Measurements from ENCODE around the gene ADCY9. TPM values are rescaled to one million over a fixed set of nuclear protein-coding genes. Genes with fewer than 3 reads are reported as not detected.

ADCY9 gene
- total and polyA plus RNA-seq, 2 experiments from 2014 or later = 2.2 to 18.3 TPM

DNA sequence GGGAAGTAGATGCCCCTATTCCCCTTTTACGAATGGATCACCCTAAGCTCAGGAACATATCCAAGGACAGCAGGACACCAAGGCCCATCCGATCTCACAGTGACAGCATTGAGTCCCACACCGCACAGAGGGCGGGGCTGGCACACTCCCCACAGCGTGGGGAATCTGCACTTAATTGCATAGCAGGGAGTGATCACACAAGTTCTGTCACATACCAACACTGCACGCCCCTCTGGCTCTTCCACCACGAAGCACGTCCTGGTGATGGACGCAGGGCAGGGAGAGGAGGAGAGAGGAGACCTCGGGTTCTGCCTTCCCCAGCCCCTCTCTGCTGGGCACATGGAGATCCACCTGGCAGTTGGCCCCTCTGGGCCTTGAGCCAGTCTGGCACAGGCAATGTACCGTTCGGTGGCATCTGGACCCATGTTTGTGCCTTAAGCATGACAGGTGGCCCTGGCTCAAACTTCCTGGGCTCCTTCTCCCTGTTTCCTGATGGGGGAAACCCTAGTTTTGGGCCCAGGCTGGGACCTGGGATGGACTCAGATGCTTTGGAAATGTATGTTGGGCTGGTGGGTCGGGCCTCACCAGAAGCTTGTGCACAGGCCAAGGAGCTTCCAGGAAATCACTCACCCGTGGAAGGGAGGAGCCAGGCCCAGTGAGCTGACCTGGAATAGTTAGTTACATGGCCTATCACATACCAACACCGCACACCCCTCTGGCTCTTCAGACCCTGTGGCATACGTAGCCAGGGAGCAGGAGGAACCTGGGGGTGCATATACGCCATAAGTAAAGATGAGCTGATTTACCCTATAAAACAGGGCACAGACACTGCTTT lies 200.6 kb downstream of the ADCY9 start:
- Mint-ChIP-seq H3K4me1 (peaks cover 6% of the 10 kb centered on the region), H3K27ac (no peak overlapping the region), H3K36me3 (ENCODE audit: low read depth) (peaks cover 5% of the 10 kb centered on the region), H3K27me3 (ENCODE audit: insufficient read depth, low read depth, poor library complexity) (peaks cover 5% of the 10 kb centered on the region), H3K9me3 (peaks cover 24% of the 10 kb centered on the region), H3K4me3 (no peak overlapping the region)
- Histone ChIP-seq H4K20me1 (replicated peaks; ENCODE audit: insufficient read depth) (no peaks in the 10 kb centered on the region), H3K79me2 (replicated peaks; ENCODE audit: insufficient read depth) (no peaks in the 10 kb centered on the region), H3K27ac (ENCODE audit: low read depth) (no peak overlapping the region), H3K36me3 (ENCODE audit: insufficient read depth) (no peaks in the 10 kb centered on the region; the same call in 1 of the 2 replicates), H3K9me2 (ENCODE audit: insufficient read depth) (no peaks in the 10 kb centered on the region), H3K4me2 (no peak overlapping the region), H3F3A (replicated peaks; ENCODE audit: low read depth) (no peaks in the 10 kb centered on the region), H3K4me1 (ENCODE audit: insufficient read depth) (no peaks in the 10 kb centered on the region), H3K27me3 (ENCODE audit: insufficient read depth) (no peaks in the 10 kb centered on the region), H3K4me3 (no peak overlapping the region), H2AFZ (no peak overlapping the region)
- no peak for TF ChIP-seq STAT1 (IDR thresholded peaks at IDR 0.05; ENCODE audit: unreplicated experiment)
- TF ChIP-seq EZH2phosphoT487 (IDR thresholded peaks at IDR 0.05; ENCODE audit: unreplicated experiment) = no peak
- TF ChIP-seq JUNB (IDR thresholded peaks at IDR 0.05; ENCODE audit: unreplicated experiment) = no peak
- no peak for TF ChIP-seq EZH2 (IDR thresholded peaks at IDR 0.05; ENCODE audit: low read depth, unreplicated experiment)
- TF ChIP-seq NANOG (IDR thresholded peaks at IDR 0.05; ENCODE audit: borderline replicate concordance) = no peak
- no peak for TF ChIP-seq ZNF462 (CRISPR knock-in tag; IDR thresholded peaks at IDR 0.05)
- no peak for TF ChIP-seq ZNF114 (CRISPR knock-in tag; IDR thresholded peaks at IDR 0.05)
- TF ChIP-seq CREB1 (CRISPR knock-in tag; IDR thresholded peaks at IDR 0.05; ENCODE audit: low read depth) = no peak
- TF ChIP-seq, protein P1, sequence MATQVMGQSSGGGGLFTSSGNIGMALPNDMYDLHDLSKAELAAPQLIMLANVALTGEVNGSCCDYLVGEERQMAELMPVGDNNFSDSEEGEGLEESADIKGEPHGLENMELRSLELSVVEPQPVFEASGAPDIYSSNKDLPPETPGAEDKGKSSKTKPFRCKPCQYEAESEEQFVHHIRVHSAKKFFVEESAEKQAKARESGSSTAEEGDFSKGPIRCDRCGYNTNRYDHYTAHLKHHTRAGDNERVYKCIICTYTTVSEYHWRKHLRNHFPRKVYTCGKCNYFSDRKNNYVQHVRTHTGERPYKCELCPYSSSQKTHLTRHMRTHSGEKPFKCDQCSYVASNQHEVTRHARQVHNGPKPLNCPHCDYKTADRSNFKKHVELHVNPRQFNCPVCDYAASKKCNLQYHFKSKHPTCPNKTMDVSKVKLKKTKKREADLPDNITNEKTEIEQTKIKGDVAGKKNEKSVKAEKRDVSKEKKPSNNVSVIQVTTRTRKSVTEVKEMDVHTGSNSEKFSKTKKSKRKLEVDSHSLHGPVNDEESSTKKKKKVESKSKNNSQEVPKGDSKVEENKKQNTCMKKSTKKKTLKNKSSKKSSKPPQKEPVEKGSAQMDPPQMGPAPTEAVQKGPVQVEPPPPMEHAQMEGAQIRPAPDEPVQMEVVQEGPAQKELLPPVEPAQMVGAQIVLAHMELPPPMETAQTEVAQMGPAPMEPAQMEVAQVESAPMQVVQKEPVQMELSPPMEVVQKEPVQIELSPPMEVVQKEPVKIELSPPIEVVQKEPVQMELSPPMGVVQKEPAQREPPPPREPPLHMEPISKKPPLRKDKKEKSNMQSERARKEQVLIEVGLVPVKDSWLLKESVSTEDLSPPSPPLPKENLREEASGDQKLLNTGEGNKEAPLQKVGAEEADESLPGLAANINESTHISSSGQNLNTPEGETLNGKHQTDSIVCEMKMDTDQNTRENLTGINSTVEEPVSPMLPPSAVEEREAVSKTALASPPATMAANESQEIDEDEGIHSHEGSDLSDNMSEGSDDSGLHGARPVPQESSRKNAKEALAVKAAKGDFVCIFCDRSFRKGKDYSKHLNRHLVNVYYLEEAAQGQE (IDR thresholded peaks at IDR 0.05; ENCODE audit: unreplicated experiment) = no peak
- TF ChIP-seq, protein P2, sequence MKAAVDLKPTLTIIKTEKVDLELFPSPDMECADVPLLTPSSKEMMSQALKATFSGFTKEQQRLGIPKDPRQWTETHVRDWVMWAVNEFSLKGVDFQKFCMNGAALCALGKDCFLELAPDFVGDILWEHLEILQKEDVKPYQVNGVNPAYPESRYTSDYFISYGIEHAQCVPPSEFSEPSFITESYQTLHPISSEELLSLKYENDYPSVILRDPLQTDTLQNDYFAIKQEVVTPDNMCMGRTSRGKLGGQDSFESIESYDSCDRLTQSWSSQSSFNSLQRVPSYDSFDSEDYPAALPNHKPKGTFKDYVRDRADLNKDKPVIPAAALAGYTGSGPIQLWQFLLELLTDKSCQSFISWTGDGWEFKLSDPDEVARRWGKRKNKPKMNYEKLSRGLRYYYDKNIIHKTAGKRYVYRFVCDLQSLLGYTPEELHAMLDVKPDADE (IDR thresholded peaks at IDR 0.05) = no peak
- TF ChIP-seq, protein P3, sequence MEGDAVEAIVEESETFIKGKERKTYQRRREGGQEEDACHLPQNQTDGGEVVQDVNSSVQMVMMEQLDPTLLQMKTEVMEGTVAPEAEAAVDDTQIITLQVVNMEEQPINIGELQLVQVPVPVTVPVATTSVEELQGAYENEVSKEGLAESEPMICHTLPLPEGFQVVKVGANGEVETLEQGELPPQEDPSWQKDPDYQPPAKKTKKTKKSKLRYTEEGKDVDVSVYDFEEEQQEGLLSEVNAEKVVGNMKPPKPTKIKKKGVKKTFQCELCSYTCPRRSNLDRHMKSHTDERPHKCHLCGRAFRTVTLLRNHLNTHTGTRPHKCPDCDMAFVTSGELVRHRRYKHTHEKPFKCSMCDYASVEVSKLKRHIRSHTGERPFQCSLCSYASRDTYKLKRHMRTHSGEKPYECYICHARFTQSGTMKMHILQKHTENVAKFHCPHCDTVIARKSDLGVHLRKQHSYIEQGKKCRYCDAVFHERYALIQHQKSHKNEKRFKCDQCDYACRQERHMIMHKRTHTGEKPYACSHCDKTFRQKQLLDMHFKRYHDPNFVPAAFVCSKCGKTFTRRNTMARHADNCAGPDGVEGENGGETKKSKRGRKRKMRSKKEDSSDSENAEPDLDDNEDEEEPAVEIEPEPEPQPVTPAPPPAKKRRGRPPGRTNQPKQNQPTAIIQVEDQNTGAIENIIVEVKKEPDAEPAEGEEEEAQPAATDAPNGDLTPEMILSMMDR (conservative IDR thresholded peaks at IDR 0.05; ENCODE audit: low read depth in 2 of 2) = no peak
- no peak for TF ChIP-seq POLR2AphosphoS5 (IDR thresholded peaks at IDR 0.05; ENCODE audit: low read depth)
- no peak for TF ChIP-seq ZNF331 (CRISPR knock-in tag; IDR thresholded peaks at IDR 0.05; ENCODE audit: low read depth)
- no peak for ATAC-seq
- DNase-seq (ENCODE audit: low spot score) = no peak

Measured in GM23338 (cell line).